ENCODE measurements around the gene SLC9A5.

DNA sequence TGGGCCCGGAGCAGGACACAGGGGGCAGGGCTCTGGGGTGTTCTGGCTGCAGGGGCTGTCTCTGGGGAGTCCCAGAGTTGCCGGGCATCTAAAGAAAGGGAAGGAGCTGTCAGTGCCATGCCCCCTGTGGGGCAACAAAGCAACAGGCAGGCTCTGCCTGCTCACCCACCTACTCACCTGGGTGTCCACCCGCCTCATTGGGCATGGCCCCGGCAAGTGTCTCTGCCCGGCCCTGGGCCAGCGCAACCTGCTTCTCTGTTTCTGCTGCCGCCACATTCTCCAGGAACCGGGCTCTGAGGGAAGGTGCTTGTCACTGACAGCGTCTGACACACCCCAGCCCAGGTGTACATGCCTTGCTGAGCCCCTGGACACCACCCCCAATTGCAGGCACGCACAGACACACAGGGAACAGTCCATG, 14.6 kb upstream of the SLC9A5 start:
- TF ChIP-seq CTCF (IDR thresholded peaks at IDR 0.05; ENCODE audit: low read depth, low read length) (no peak), MAX (IDR thresholded peaks at IDR 0.05; ENCODE audit: low read depth, low read length) (no peak), POLR2A (IDR thresholded peaks at IDR 0.05; ENCODE audit: extremely low read depth, insufficient read length) (no peak)

Measured in NB4 (cell line).